ENCODE measurements around the gene BAIAP3.

DNA sequence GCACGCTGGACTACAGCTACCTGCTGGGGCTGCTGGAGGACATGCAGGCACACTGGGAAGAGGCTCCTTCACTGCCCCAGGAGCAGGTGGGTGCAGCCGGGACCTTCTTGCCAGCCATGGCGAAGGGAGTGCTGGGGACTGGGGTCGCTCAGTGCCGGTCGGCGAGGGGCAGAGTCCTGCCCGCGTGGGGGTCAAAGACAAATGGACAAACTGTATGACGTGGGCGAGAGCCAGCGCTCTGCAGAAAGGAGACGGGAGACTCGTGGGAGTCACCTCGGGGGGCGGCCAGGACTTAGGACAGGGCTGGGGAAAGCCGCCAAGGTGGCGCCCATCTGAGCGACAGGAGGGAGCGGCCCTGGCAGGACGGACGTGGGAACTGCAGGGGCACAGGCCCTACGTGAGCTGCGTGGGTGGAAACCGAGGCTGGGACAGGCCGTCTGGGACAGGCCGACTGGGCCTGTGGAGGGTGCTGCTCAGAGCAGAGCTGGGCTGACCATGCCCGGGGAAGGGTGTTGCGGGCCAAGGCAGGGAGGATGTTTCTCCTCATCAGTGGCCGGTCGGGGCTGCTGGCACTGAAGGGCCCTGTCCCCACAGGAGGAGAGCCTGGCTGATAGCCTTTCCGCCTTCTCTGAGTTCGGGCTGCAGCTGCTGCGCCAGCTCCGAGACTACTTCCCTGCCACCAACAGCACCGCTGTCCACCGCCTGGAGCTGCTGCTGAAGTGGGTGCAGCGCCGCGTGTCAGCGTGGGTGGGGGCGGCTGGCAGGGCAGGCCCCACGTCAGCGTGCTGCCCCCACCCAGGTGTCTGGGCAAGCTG, 10.2 kb downstream of the BAIAP3 start:
- TF ChIP-seq CREB1 (CRISPR knock-in tag; IDR thresholded peaks at IDR 0.05; ENCODE audit: low read depth) = no peak
- TF ChIP-seq, protein P1, sequence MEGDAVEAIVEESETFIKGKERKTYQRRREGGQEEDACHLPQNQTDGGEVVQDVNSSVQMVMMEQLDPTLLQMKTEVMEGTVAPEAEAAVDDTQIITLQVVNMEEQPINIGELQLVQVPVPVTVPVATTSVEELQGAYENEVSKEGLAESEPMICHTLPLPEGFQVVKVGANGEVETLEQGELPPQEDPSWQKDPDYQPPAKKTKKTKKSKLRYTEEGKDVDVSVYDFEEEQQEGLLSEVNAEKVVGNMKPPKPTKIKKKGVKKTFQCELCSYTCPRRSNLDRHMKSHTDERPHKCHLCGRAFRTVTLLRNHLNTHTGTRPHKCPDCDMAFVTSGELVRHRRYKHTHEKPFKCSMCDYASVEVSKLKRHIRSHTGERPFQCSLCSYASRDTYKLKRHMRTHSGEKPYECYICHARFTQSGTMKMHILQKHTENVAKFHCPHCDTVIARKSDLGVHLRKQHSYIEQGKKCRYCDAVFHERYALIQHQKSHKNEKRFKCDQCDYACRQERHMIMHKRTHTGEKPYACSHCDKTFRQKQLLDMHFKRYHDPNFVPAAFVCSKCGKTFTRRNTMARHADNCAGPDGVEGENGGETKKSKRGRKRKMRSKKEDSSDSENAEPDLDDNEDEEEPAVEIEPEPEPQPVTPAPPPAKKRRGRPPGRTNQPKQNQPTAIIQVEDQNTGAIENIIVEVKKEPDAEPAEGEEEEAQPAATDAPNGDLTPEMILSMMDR (conservative IDR thresholded peaks at IDR 0.05; ENCODE audit: low read depth in 2 of 2) = no peak
- 0 out of 2 replicates have a peak, but pooled peaks have one; percentile 33 for TF ChIP-seq POLR2AphosphoS5 (IDR thresholded peaks at IDR 0.05; ENCODE audit: low read depth)
- no peak for TF ChIP-seq ZNF114 (CRISPR knock-in tag; IDR thresholded peaks at IDR 0.05)
- no peak for TF ChIP-seq EZH2 (IDR thresholded peaks at IDR 0.05; ENCODE audit: low read depth, unreplicated experiment)
- TF ChIP-seq EZH2phosphoT487 (IDR thresholded peaks at IDR 0.05; ENCODE audit: unreplicated experiment) = no peak
- TF ChIP-seq, protein P2, sequence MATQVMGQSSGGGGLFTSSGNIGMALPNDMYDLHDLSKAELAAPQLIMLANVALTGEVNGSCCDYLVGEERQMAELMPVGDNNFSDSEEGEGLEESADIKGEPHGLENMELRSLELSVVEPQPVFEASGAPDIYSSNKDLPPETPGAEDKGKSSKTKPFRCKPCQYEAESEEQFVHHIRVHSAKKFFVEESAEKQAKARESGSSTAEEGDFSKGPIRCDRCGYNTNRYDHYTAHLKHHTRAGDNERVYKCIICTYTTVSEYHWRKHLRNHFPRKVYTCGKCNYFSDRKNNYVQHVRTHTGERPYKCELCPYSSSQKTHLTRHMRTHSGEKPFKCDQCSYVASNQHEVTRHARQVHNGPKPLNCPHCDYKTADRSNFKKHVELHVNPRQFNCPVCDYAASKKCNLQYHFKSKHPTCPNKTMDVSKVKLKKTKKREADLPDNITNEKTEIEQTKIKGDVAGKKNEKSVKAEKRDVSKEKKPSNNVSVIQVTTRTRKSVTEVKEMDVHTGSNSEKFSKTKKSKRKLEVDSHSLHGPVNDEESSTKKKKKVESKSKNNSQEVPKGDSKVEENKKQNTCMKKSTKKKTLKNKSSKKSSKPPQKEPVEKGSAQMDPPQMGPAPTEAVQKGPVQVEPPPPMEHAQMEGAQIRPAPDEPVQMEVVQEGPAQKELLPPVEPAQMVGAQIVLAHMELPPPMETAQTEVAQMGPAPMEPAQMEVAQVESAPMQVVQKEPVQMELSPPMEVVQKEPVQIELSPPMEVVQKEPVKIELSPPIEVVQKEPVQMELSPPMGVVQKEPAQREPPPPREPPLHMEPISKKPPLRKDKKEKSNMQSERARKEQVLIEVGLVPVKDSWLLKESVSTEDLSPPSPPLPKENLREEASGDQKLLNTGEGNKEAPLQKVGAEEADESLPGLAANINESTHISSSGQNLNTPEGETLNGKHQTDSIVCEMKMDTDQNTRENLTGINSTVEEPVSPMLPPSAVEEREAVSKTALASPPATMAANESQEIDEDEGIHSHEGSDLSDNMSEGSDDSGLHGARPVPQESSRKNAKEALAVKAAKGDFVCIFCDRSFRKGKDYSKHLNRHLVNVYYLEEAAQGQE (IDR thresholded peaks at IDR 0.05; ENCODE audit: unreplicated experiment) = no peak
- TF ChIP-seq, protein P3, sequence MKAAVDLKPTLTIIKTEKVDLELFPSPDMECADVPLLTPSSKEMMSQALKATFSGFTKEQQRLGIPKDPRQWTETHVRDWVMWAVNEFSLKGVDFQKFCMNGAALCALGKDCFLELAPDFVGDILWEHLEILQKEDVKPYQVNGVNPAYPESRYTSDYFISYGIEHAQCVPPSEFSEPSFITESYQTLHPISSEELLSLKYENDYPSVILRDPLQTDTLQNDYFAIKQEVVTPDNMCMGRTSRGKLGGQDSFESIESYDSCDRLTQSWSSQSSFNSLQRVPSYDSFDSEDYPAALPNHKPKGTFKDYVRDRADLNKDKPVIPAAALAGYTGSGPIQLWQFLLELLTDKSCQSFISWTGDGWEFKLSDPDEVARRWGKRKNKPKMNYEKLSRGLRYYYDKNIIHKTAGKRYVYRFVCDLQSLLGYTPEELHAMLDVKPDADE (IDR thresholded peaks at IDR 0.05) = no peak
- no peak for TF ChIP-seq STAT1 (IDR thresholded peaks at IDR 0.05; ENCODE audit: unreplicated experiment)
- TF ChIP-seq JUNB (IDR thresholded peaks at IDR 0.05; ENCODE audit: unreplicated experiment) = no peak
- TF ChIP-seq NANOG (IDR thresholded peaks at IDR 0.05; ENCODE audit: borderline replicate concordance) = no peak
- TF ChIP-seq, protein P4, sequence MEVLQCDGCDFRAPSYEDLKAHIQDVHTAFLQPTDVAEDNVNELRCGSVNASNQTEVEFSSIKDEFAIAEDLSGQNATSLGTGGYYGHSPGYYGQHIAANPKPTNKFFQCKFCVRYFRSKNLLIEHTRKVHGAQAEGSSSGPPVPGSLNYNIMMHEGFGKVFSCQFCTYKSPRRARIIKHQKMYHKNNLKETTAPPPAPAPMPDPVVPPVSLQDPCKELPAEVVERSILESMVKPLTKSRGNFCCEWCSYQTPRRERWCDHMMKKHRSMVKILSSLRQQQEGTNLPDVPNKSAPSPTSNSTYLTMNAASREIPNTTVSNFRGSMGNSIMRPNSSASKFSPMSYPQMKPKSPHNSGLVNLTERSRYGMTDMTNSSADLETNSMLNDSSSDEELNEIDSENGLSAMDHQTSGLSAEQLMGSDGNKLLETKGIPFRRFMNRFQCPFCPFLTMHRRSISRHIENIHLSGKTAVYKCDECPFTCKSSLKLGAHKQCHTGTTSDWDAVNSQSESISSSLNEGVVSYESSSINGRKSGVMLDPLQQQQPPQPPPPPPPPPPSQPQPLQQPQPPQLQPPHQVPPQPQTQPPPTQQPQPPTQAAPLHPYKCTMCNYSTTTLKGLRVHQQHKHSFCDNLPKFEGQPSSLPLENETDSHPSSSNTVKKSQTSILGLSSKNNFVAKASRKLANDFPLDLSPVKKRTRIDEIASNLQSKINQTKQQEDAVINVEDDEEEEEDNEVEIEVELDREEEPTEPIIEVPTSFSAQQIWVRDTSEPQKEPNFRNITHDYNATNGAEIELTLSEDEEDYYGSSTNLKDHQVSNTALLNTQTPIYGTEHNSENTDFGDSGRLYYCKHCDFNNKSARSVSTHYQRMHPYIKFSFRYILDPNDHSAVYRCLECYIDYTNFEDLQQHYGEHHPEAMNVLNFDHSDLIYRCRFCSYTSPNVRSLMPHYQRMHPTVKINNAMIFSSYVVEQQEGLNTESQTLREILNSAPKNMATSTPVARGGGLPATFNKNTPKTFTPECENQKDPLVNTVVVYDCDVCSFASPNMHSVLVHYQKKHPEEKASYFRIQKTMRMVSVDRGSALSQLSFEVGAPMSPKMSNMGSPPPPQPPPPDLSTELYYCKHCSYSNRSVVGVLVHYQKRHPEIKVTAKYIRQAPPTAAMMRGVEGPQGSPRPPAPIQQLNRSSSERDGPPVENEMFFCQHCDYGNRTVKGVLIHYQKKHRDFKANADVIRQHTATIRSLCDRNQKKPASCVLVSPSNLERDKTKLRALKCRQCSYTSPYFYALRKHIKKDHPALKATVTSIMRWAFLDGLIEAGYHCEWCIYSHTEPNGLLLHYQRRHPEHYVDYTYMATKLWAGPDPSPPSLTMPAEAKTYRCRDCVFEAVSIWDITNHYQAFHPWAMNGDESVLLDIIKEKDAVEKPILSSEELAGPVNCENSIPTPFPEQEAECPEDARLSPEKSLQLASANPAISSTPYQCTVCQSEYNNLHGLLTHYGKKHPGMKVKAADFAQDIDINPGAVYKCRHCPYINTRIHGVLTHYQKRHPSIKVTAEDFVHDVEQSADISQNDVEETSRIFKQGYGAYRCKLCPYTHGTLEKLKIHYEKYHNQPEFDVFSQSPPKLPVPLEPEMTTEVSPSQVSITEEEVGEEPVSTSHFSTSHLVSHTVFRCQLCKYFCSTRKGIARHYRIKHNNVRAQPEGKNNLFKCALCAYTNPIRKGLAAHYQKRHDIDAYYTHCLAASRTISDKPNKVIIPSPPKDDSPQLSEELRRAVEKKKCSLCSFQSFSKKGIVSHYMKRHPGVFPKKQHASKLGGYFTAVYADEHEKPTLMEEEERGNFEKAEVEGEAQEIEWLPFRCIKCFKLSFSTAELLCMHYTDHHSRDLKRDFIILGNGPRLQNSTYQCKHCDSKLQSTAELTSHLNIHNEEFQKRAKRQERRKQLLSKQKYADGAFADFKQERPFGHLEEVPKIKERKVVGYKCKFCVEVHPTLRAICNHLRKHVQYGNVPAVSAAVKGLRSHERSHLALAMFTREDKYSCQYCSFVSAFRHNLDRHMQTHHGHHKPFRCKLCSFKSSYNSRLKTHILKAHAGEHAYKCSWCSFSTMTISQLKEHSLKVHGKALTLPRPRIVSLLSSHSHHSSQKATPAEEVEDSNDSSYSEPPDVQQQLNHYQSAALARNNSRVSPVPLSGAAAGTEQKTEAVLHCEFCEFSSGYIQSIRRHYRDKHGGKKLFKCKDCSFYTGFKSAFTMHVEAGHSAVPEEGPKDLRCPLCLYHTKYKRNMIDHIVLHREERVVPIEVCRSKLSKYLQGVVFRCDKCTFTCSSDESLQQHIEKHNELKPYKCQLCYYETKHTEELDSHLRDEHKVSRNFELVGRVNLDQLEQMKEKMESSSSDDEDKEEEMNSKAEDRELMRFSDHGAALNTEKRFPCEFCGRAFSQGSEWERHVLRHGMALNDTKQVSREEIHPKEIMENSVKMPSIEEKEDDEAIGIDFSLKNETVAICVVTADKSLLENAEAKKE (CRISPR knock-in tag; IDR thresholded peaks at IDR 0.05) = no peak
- no peak for TF ChIP-seq ZNF331 (CRISPR knock-in tag; IDR thresholded peaks at IDR 0.05; ENCODE audit: low read depth)

Measured in GM23338 (cell line).